Muscle of arm (tissue), 12 donors: ENCODE data around the gene DCAKD. TPM values are rescaled to one million over a fixed set of nuclear protein-coding genes. Genes with fewer than 3 reads are reported as not detected.

ENCODE experiments used
- DNase-seq: peaks from one replicate; pipeline ENCODE4 v3.0.0-alpha.2; 2013
- polyA plus RNA-seq, 12 donors: library from polyadenylated mRNA; unstranded; fragments of 120-200 nt; gene quantifications; one replicate each; pipeline ENCODE4 v1.2.1, GENCODE V29; 2013; ENCODE audit not compliant: insufficient read length in 12 of 12

The DCAKD gene
- polyA plus RNA-seq, 12 donors, result 25.4 to 360 (median 30.2) TPM

- DNase-seq, result no peak
Observed at GRCh38 chr17:44977814-44978550, 73.5 kb downstream of the DCAKD start.

- no peak for DNase-seq
Observed at GRCh38 chr17:44977065-44977464, 74.4 kb downstream of the DCAKD start.

GRCh38 chr17:44976206-44976605, 75.2 kb downstream of the DCAKD start:
- DNase-seq, result no peak

Other genes starting within 250 kb of the DCAKD start
- 10 to 100 TPM in 11 of 12 donors, not detected in 1; 16.3 to 32.0 (median 21.9) TPM for gene GJC1, start 221.3 kb downstream of the DCAKD start, polyA plus RNA-seq
- 1 to 10 TPM in 10 of 12 donors, not detected in 2; 2.5 to 6.5 (median 4.0) TPM for gene HIGD1B, start 203.7 kb downstream of the DCAKD start, polyA plus RNA-seq
- gene EFTUD2, start 152.2 kb downstream of the DCAKD start, polyA plus RNA-seq, result 100 to 1,000 TPM in 1 of 12 donors, 10 to 100 TPM in 10, not detected in 1; 59.8 to 132 (median 68.8) TPM
- gene GFAP, start 136.1 kb downstream of the DCAKD start, polyA plus RNA-seq, result 1 to 10 TPM in 4 of 12 donors, under 1 TPM in 5, not detected in 3; 0.23 to 2.5 (median 0.68) TPM
- 10 to 100 TPM in 3 of 12 donors, 1 to 10 TPM in 8, not detected in 1; 5.0 to 17.5 (median 9.3) TPM for gene KIF18B, start 103.9 kb downstream of the DCAKD start, polyA plus RNA-seq
- gene C1QL1, start 83.3 kb downstream of the DCAKD start, polyA plus RNA-seq, result 1 to 10 TPM in 11 of 12 donors, not detected in 1; 1.2 to 8.8 (median 1.9) TPM
- gene NMT1, start 9.7 kb upstream of the DCAKD start, polyA plus RNA-seq, result 10 to 100 TPM in 11 of 12 donors, not detected in 1; 34.2 to 92.9 (median 40.6) TPM
- gene PLCD3, start 80.9 kb upstream of the DCAKD start, polyA plus RNA-seq, result 10 to 100 TPM in 11 of 12 donors, not detected in 1; 21.4 to 75.0 (median 30.5) TPM
- gene ACBD4, start 84.1 kb upstream of the DCAKD start, polyA plus RNA-seq, result 10 to 100 TPM in 2 of 12 donors, 1 to 10 TPM in 9, not detected in 1; 3.9 to 11.0 (median 5.8) TPM
- gene HEXIM1, start 96.8 kb upstream of the DCAKD start, polyA plus RNA-seq, result 10 to 100 TPM in 11 of 12 donors, not detected in 1; 19.6 to 35.9 (median 22.2) TPM
- 1 to 10 TPM in 10 of 12 donors, not detected in 2; 4.5 to 9.1 (median 6.3) TPM for gene HEXIM2, start 110.2 kb upstream of the DCAKD start, polyA plus RNA-seq
- 10 to 100 TPM in 1 of 12 donors, 1 to 10 TPM in 10, not detected in 1; 2.8 to 16.8 (median 5.1) TPM for gene FMNL1, start 170.3 kb upstream of the DCAKD start, polyA plus RNA-seq
- under 1 TPM in 2 of 12 donors, not detected in 10; 0.18 to 0.23 TPM for gene SPATA32, start 210.5 kb upstream of the DCAKD start, polyA plus RNA-seq